ENCODE data around the gene KCNN1.
A peak's percentile ranks its signal among the peaks of the same experiment; 100 is the strongest.

Gene KCNN1

GRCh38 chr19:17997969-17998826 is 31.3 kb downstream of the KCNN1 start:
- no peaks in the 10 kb centered on the region; the same call in 1 of the 2 replicates for H3K4me1 ChIP-seq
- peak; percentile 37 for DNase-seq
- no peaks in the 10 kb centered on the region for H3K36me3 ChIP-seq
- peaks cover 7% of the 10 kb centered on the region for H3K27me3 ChIP-seq
- TF ChIP-seq, protein P1, sequence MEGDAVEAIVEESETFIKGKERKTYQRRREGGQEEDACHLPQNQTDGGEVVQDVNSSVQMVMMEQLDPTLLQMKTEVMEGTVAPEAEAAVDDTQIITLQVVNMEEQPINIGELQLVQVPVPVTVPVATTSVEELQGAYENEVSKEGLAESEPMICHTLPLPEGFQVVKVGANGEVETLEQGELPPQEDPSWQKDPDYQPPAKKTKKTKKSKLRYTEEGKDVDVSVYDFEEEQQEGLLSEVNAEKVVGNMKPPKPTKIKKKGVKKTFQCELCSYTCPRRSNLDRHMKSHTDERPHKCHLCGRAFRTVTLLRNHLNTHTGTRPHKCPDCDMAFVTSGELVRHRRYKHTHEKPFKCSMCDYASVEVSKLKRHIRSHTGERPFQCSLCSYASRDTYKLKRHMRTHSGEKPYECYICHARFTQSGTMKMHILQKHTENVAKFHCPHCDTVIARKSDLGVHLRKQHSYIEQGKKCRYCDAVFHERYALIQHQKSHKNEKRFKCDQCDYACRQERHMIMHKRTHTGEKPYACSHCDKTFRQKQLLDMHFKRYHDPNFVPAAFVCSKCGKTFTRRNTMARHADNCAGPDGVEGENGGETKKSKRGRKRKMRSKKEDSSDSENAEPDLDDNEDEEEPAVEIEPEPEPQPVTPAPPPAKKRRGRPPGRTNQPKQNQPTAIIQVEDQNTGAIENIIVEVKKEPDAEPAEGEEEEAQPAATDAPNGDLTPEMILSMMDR (IDR thresholded peaks at IDR 0.05; ENCODE audit: low read depth, low read length): no peak; the same call in 1 of the 2 replicates
- no peak overlapping the region for H3K4me3 ChIP-seq (ENCODE audit: low read depth, low read length)
- H3K9me3 ChIP-seq: no peaks in the 10 kb centered on the region; the same call in 1 of the 2 replicates

DNA sequence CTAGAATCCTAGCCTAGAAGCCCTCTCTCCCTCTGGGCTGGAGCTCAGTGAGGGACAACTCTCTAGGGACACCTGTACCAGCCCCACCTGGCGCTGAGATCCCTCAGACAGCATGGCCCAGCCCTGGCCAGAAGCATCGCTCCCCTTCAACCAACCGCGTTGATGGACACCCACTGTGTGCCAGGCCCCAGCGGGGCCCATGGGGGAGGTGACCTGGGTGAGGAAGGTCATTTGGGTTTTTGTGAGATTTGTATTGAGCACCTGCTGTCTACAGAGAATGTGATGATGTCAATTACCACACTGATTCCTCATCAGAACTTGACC is 31.9 kb downstream of the KCNN1 start:
- no peaks in the 10 kb centered on the region for H3K9me3 ChIP-seq
- DNase-seq: no peak
- H3K4me3 ChIP-seq (ENCODE audit: low read depth, low read length): no peak overlapping the region
- TF ChIP-seq, protein P1 (IDR thresholded peaks at IDR 0.05; ENCODE audit: low read depth, low read length): no peak
- no peaks in the 10 kb centered on the region; the same call in 1 of the 2 replicates for H3K4me1 ChIP-seq
- peaks cover 7% of the 10 kb centered on the region for H3K27me3 ChIP-seq
- no peaks in the 10 kb centered on the region for H3K36me3 ChIP-seq

GRCh38 chr19:17999684-18000479 is 33.0 kb downstream of the KCNN1 start:
- no peaks in the 10 kb centered on the region for H3K9me3 ChIP-seq
- H3K4me1 ChIP-seq: no peaks in the 10 kb centered on the region; the same call in 1 of the 2 replicates
- peaks cover 7% of the 10 kb centered on the region for H3K27me3 ChIP-seq
- TF ChIP-seq, protein P1 (IDR thresholded peaks at IDR 0.05; ENCODE audit: low read depth, low read length): no peak
- no peak for DNase-seq
- H3K4me3 ChIP-seq (ENCODE audit: low read depth, low read length): no peak overlapping the region
- H3K36me3 ChIP-seq: no peaks in the 10 kb centered on the region

DNA sequence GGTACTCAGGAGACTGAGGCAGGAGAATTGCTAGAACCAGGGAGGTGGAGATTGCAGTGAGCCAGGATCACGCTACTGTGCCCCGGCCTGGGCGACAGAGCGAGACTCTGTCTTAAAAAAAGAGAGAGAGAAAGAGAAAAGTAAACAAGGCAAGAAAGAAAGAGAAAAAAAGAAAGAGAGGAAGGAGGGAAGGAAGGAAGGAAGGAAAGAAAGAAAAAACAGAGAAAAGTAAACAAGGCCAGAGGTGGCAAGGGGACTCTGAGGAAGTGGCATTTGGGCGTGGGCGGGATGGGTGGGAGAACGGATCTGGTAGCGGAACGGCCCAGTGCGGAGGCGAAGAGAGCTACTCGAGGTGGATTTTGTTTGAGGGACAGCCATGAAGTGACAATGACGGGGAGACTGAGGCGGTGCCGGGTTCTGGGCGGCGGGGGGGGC is 33.6 kb downstream of the KCNN1 start:
- H3K9me3 ChIP-seq: no peaks in the 10 kb centered on the region
- H3K36me3 ChIP-seq: no peaks in the 10 kb centered on the region
- DNase-seq: no peak
- TF ChIP-seq, protein P1 (IDR thresholded peaks at IDR 0.05; ENCODE audit: low read depth, low read length): no peak
- H3K27me3 ChIP-seq: peaks cover 7% of the 10 kb centered on the region
- no peaks in the 10 kb centered on the region; the same call in 1 of the 2 replicates for H3K4me1 ChIP-seq
- H3K4me3 ChIP-seq (ENCODE audit: low read depth, low read length): peak overlapping the region; percentile 46; the same call in 1 of the 2 replicates

DNA sequence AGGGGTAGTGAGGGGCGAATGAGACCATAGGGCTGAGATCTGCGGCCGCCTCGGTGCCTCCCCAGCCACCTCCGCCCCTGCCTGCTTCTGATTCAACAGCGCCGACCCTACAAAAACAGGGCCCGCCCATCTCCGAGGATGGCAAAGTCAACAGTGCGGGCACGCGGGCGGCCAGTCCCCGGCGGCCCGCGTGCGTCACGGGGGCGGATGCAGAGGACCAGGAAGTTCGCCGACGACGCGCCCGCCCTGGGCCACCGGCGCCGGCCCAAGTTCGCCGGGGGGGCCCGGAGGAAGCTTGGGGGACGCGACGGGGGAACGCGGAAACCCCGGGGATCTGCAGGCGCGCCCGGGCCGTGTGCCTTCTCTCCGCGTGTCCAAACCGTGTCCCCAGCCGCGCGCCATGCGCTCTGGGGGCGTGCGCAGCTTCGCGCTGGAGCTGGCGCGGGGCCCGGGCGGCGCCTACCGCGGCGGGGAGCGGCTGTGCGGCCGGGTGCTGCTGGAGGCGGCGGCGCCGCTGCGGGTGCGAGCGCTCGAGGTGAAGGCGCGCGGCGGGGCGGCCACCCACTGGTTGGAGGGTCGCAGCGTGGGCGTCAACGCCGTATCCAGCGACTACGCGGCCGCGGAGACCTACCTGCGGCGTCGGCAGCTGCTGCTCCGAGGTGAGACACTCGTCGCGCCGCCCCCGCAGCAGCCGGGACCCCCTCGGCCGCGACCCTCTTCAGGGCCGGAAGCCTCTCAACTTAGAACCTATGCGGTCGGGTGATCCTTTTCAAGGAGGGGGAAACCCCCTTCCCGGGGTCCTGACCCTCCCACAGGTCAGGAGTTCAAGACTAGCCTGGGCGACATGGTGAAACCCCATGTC is 34.2 kb downstream of the KCNN1 start:
- H3K36me3 ChIP-seq: no peaks in the 10 kb centered on the region
- H3K4me3 ChIP-seq (ENCODE audit: low read depth, low read length): peak overlapping the region; percentile 52
- no peaks in the 10 kb centered on the region; the same call in 1 of the 2 replicates for H3K4me1 ChIP-seq
- no peaks in the 10 kb centered on the region for H3K9me3 ChIP-seq
- DNase-seq: peak; percentile 68
- TF ChIP-seq, protein P1 (IDR thresholded peaks at IDR 0.05; ENCODE audit: low read depth, low read length): no peak
- H3K27me3 ChIP-seq: peaks cover 7% of the 10 kb centered on the region

Measured in BE2C (cell line).